Cardiac muscle cell (in vitro differentiated cells and primary cell): ENCODE data around the gene REV1. TPM values are rescaled to one million over a fixed set of nuclear protein-coding genes. Genes with fewer than 3 reads are reported as not detected.

Experiments
- DNase-seq, 2 donors: peaks; one replicate each; pipeline versions ENCODE4 v3.0.0 to v3.0.0-alpha.2; 2010 to 2017; ENCODE audit warnings: low read depth in 1 of 2, low spot score in 1 of 2
- H3K27ac ChIP-seq: fragments of 200-600 bp; sonication (generic); 2 replicates; pipeline ENCODE4 v1.5.1; 2016
- H3K27me3 ChIP-seq: fragments of 200-600 bp; sonication (generic); 2 replicates; pipeline ENCODE4 v1.6.0; 2016; ENCODE audit warnings: control low read depth
- H3K36me3 ChIP-seq: fragments of 200-600 bp; sonication (generic); 2 replicates; pipeline ENCODE4 v1.5.1; 2016; ENCODE audit warnings: control low read depth
- H3K4me1 ChIP-seq: fragments of 200-600 bp; sonication (generic); 2 replicates; pipeline ENCODE4 v1.8.1; 2017; ENCODE audit warnings: low read depth, mild to moderate bottlenecking, mixed run types
- H3K4me3 ChIP-seq: fragments of 200-600 bp; sonication (generic); 2 replicates; pipeline ENCODE4 v1.5.1; 2016; ENCODE audit warnings: mild to moderate bottlenecking
- H3K9me3 ChIP-seq: fragments of 200-600 bp; sonication (generic); 2 replicates; pipeline ENCODE4 v1.5.1; 2017; ENCODE audit warnings: low read depth, mild to moderate bottlenecking, control low read depth
- polyA plus RNA-seq: library from polyadenylated mRNA; unstranded; fragments of >200 nt; fragmentation: Nextera tagmentation; extraction: Ambion mirVana; gene quantifications from 2 replicates; pipeline ENCODE4 v1.2.1, GENCODE V29; 2016
- total RNA-seq: library from RNA; depleted of rRNA; stranded (reverse); fragments of >200 nt; gene quantifications from 2 replicates; pipeline ENCODE4 v1.2.3, GENCODE V29; 2016
- TF ChIP-seq, protein P1 (sequence below): IDR thresholded peaks from 2 replicates; pipeline ENCODE4 v1.5.1; 2012; ENCODE audit warnings: low read depth, mild to moderate bottlenecking, low read length

Gene REV1
- total and polyA plus RNA-seq, 2 experiments from 2014 or later, result 26.9 to 33.9 TPM

DNA sequence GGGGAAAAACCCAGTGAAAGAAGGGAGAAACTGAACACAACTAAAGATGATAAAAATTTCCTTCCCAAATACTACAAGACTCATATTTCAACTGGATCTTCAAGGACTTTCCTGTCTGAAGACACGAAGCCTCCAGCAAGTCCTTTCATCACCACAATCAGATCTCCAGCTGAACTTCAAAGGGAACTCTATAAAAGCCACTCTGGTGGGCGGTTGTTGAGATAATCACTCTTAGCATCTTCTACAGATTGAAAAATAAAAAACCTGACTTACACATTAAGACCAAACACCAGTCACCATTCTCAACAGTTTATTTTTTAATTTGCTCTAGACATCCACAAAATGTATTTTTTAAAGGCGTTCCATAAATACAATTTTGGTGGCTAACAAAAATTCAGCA, 4.4 kb downstream of the REV1 start:
- H3K36me3 ChIP-seq, result no peaks in the 10 kb centered on the region
- TF ChIP-seq, protein P1, sequence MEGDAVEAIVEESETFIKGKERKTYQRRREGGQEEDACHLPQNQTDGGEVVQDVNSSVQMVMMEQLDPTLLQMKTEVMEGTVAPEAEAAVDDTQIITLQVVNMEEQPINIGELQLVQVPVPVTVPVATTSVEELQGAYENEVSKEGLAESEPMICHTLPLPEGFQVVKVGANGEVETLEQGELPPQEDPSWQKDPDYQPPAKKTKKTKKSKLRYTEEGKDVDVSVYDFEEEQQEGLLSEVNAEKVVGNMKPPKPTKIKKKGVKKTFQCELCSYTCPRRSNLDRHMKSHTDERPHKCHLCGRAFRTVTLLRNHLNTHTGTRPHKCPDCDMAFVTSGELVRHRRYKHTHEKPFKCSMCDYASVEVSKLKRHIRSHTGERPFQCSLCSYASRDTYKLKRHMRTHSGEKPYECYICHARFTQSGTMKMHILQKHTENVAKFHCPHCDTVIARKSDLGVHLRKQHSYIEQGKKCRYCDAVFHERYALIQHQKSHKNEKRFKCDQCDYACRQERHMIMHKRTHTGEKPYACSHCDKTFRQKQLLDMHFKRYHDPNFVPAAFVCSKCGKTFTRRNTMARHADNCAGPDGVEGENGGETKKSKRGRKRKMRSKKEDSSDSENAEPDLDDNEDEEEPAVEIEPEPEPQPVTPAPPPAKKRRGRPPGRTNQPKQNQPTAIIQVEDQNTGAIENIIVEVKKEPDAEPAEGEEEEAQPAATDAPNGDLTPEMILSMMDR, result no peak
- no peak overlapping the region for H3K4me3 ChIP-seq
- peak overlapping the region; percentile 20 for H3K27ac ChIP-seq
- H3K9me3 ChIP-seq, result no peaks in the 10 kb centered on the region
- no peaks in the 10 kb centered on the region for H3K27me3 ChIP-seq
- peaks cover 41% of the 10 kb centered on the region for H3K4me1 ChIP-seq
- DNase-seq, result no peak

DNA sequence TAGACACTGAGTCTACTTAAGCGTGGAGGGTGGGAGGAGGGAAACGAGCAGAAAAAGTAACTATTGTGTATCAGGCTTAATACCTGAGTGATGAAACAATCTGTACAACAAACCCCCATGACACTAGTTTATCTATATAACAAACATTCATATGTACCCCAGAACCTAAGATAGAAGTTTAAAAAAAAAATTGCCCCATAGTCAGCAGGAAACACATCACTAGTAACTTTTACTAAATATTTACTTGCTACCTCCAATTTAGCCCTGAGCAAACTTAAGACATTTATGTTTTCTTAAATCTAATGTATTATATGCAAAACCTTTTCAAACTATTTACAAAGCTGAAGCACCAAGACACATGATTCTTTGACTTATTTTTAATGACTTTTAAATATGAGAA, 5.6 kb downstream of the REV1 start:
- no peaks in the 10 kb centered on the region for H3K36me3 ChIP-seq

DNA sequence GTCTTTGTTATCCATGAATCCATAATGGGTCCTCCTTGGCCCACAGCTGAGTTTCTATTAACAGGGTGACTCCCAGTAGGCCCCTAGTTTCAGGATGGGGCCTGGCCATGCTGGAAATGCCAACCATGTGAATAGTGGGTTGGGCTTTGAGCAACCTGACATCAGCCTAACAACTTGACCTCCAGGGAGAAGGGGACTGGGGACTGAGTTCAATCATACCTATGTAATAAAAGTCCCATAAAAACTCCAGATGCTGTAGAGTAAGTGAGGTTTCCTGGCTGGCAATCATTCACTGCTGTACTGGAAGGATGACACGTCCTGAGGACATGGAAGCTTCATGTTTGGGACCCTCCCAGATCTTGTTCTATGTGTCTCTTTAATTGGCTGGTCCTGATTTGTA, 7.9 kb downstream of the REV1 start:
- peaks cover 41% of the 10 kb centered on the region for H3K4me1 ChIP-seq

More for the DNA sequence above, 5.6 kb downstream of the REV1 start:
- no peaks in the 10 kb centered on the region for H3K27me3 ChIP-seq
- H3K4me1 ChIP-seq, result peaks cover 41% of the 10 kb centered on the region
- TF ChIP-seq, protein P1, result no peak
- DNase-seq, result no peak
- no peak overlapping the region for H3K27ac ChIP-seq
- H3K9me3 ChIP-seq, result no peaks in the 10 kb centered on the region
- H3K4me3 ChIP-seq, result no peak overlapping the region

GRCh38 chr2:99481527-99481926, 8.3 kb downstream of the REV1 start:
- Histone ChIP-seq H3K27ac (peak overlapping the region; percentile 60), H3K4me1 (peaks cover 40% of the 10 kb centered on the region), H3K9me3 (no peaks in the 10 kb centered on the region), H3K4me3 (no peak overlapping the region), H3K27me3 (no peaks in the 10 kb centered on the region), H3K36me3 (no peaks in the 10 kb centered on the region)
- no peak for DNase-seq
- TF ChIP-seq, protein P1, result no peak

More for the DNA sequence above, 7.9 kb downstream of the REV1 start:
- TF ChIP-seq, protein P1, result no peak
- H3K27me3 ChIP-seq, result no peaks in the 10 kb centered on the region
- H3K27ac ChIP-seq, result peak overlapping the region; percentile 60
- DNase-seq, result peak; percentile 11 to 42
- H3K4me3 ChIP-seq, result no peak overlapping the region
- H3K9me3 ChIP-seq, result no peaks in the 10 kb centered on the region
- no peaks in the 10 kb centered on the region for H3K36me3 ChIP-seq

DNA sequence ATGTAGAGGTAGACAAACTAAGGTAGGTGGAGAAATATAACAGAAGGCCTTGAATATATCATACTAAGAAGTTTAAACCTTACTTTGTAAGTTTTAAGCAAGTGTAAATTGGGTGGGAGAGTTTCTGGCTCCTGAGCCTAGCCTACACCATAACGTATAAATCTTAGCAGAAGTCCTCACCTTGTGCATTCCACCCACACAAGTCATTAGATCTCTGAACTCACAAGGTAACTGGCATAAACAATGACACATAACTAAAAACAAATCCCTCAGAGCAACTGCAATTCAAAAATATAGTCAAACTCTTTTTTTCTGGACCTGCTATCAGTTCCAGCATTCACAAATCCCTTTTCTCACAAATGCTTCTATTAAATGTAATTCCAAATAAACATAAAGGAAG, 9.4 kb downstream of the REV1 start:
- Histone ChIP-seq H3K36me3 (no peaks in the 10 kb centered on the region), H3K4me3 (no peak overlapping the region), H3K27me3 (no peaks in the 10 kb centered on the region), H3K9me3 (no peaks in the 10 kb centered on the region), H3K4me1 (peaks cover 34% of the 10 kb centered on the region), H3K27ac (no peak overlapping the region)
- TF ChIP-seq, protein P1, result no peak
- DNase-seq, result no peak

DNA sequence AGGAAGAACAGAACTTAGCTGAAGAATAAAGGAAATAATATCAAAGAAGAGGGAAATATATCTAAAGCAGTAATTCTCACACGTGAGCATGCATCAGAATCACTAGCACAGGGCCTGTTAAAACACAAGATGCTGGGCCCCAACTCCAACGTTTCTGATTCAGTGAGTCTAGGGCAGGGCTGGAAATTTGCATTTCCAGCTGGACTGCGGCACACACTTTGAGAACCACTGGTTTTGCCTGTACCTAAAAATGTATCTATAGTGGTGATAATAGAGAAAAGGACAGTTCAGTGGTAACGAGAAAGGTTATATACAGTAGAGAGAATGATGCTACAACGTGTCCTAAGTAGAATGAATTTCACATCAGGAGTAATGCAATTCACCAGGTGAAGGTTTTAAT, 11.2 kb downstream of the REV1 start:
- no peaks in the 10 kb centered on the region for H3K27me3 ChIP-seq
- no peak overlapping the region for H3K4me3 ChIP-seq
- no peak overlapping the region for H3K27ac ChIP-seq
- no peaks in the 10 kb centered on the region for H3K9me3 ChIP-seq
- TF ChIP-seq, protein P1, result no peak
- peaks cover 19% of the 10 kb centered on the region for H3K4me1 ChIP-seq
- H3K36me3 ChIP-seq, result no peaks in the 10 kb centered on the region
- no peak for DNase-seq
